HL-60 (cell line): ENCODE measurements around the gene BAG5.

Experiments
- DNase-seq, 2 experiments: peaks; one replicate each; pipeline ENCODE4 v3.0.0-alpha.2; 2010 to 2020; ENCODE audit warnings: low read depth in 1 of 2, low spot score in 1 of 2
- H3K27ac ChIP-seq: fragments of 250-450 bp; sonication (Bioruptor Pico); replicated peaks from 2 replicates; pipeline ENCODE4 v1.5.1; 2020; ENCODE audit warnings: mild to moderate bottlenecking, moderate library complexity
- H3K27me3 ChIP-seq: fragments of 250-450 bp; sonication (Bioruptor Pico); 2 replicates; pipeline ENCODE4 v1.5.1; 2021; ENCODE audit warnings: mild to moderate bottlenecking, moderate library complexity; ENCODE audit not compliant: insufficient read depth, poor library complexity, severe bottlenecking
- H3K4me3 ChIP-seq: replicated peaks from 2 replicates; pipeline ENCODE4 v1.5.1; 2011; ENCODE audit warnings: mild to moderate bottlenecking, control low read depth, low read length; ENCODE audit not compliant: insufficient read depth
- GABPA ChIP-seq: IDR thresholded peaks from 2 replicates; pipeline ENCODE4 v1.6.1; 2012; ENCODE audit warnings: low read depth
- POLR2AphosphoS5 ChIP-seq: IDR thresholded peaks from 2 replicates; pipeline ENCODE4 v1.6.1; 2012; ENCODE audit warnings: low read depth
- SPI1 ChIP-seq: IDR thresholded peaks from 2 replicates; pipeline ENCODE4 v1.6.1; 2012; ENCODE audit warnings: low read depth, mild to moderate bottlenecking, borderline replicate concordance
- TF ChIP-seq, protein P1 (sequence below): IDR thresholded peaks from one replicate; pipeline ENCODE4 v1.5.1; 2011; ENCODE audit warnings: low read length, control low read depth, inconsistent platforms; ENCODE audit not compliant: insufficient read depth
- TF ChIP-seq, protein P2 (sequence below): IDR thresholded peaks from 2 replicates; pipeline ENCODE4 v1.6.1; 2012; ENCODE audit warnings: low read depth; ENCODE audit not compliant: insufficient replicate concordance

BAG5 gene

DNA sequence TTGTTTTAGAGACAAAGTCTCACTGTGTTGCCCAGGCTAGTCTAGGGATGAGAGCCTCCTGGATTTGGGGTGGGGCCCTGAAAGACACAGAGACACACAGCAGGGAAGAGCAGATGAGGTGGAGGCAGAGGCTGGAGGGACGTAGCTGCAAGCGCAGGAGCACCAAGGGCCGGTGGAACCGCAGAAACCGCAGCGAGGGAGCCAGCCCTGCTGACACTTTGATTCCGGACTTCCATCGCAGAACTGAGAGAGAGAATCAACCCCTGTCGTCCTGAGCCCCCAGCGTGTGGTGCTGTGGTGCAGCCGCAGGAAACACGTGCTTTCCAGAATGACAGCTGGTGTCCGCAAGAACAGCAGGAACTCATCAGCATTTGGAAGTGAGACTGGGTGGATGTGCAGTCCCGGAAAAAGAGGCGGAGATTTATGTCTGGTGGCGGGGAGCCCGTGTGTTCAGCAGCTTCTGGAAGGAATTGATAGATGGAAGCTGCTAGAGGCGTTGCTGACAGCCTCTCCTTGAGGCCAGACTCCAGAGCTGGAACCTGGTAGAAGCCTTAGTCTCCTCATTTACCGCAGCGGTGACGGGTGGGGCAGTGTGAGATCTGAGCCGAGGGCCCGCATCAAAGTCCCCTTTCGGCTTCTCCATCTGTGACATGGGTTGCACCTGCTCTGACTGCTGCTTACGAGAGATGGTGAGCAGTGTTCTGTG lies 44.7 kb upstream of the BAG5 start:
- Histone ChIP-seq H3K27ac (no peak overlapping the region), H3K4me3 (peak overlapping the region; percentile 12; the same call in 1 of the 2 replicates), H3K27me3 (no peaks in the 10 kb centered on the region)
- peak; percentile 93 to 96 for DNase-seq
- peak; percentile 98 for TF ChIP-seq POLR2AphosphoS5
- TF ChIP-seq SPI1: no peak
- TF ChIP-seq GABPA: peak; percentile 33; the same call in 1 of the 2 replicates
- TF ChIP-seq, protein P1, sequence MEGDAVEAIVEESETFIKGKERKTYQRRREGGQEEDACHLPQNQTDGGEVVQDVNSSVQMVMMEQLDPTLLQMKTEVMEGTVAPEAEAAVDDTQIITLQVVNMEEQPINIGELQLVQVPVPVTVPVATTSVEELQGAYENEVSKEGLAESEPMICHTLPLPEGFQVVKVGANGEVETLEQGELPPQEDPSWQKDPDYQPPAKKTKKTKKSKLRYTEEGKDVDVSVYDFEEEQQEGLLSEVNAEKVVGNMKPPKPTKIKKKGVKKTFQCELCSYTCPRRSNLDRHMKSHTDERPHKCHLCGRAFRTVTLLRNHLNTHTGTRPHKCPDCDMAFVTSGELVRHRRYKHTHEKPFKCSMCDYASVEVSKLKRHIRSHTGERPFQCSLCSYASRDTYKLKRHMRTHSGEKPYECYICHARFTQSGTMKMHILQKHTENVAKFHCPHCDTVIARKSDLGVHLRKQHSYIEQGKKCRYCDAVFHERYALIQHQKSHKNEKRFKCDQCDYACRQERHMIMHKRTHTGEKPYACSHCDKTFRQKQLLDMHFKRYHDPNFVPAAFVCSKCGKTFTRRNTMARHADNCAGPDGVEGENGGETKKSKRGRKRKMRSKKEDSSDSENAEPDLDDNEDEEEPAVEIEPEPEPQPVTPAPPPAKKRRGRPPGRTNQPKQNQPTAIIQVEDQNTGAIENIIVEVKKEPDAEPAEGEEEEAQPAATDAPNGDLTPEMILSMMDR: no peak
- TF ChIP-seq, protein P2, sequence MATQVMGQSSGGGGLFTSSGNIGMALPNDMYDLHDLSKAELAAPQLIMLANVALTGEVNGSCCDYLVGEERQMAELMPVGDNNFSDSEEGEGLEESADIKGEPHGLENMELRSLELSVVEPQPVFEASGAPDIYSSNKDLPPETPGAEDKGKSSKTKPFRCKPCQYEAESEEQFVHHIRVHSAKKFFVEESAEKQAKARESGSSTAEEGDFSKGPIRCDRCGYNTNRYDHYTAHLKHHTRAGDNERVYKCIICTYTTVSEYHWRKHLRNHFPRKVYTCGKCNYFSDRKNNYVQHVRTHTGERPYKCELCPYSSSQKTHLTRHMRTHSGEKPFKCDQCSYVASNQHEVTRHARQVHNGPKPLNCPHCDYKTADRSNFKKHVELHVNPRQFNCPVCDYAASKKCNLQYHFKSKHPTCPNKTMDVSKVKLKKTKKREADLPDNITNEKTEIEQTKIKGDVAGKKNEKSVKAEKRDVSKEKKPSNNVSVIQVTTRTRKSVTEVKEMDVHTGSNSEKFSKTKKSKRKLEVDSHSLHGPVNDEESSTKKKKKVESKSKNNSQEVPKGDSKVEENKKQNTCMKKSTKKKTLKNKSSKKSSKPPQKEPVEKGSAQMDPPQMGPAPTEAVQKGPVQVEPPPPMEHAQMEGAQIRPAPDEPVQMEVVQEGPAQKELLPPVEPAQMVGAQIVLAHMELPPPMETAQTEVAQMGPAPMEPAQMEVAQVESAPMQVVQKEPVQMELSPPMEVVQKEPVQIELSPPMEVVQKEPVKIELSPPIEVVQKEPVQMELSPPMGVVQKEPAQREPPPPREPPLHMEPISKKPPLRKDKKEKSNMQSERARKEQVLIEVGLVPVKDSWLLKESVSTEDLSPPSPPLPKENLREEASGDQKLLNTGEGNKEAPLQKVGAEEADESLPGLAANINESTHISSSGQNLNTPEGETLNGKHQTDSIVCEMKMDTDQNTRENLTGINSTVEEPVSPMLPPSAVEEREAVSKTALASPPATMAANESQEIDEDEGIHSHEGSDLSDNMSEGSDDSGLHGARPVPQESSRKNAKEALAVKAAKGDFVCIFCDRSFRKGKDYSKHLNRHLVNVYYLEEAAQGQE: no peak

DNA sequence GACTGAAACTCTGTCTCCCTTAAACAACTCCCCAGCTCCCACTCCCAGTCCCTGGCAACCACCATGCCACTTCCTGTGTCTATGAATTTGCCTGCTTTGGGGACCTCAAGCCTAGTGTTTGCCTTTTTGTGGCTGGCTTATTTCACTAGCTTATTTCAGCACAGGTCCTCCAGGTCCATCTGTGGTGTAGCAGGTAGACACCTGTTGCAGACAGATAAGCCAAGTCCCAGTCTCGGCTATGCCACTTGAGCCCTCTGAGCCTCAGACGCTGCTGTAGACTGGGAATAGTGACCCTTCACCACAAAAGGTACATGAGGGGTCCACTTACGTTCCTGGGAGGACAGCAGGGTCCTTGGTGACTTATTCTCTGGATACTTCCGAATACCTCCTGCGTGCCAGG lies 42.2 kb upstream of the BAG5 start:
- H3K27ac ChIP-seq: no peak overlapping the region
- no peak overlapping the region for H3K4me3 ChIP-seq
- TF ChIP-seq, protein P1: no peak
- TF ChIP-seq POLR2AphosphoS5 (no peak), SPI1 (no peak), GABPA (no peak)
- TF ChIP-seq, protein P2: no peak
- H3K27me3 ChIP-seq: no peaks in the 10 kb centered on the region
- no peak for DNase-seq

DNA sequence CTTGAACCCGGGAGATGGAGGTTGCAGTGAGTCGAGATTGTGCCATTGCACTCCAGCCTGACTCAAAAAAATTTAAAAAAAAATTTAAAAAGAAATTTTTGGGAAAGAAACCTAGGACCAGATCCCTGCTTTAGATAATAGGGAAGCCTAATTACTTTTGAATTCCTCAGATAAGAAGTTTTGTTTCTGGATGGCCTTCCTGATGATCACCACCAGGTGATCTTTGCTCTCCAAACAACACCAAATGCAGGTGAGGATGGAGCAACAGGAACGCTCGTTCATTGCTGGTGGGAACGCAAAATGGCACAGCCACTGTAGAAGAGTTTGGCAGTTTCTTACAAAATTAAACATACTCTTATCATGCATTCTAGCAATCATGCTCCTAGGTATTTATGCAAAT lies 38.0 kb upstream of the BAG5 start:
- Histone ChIP-seq H3K27ac (no peak overlapping the region), H3K4me3 (no peak overlapping the region), H3K27me3 (no peaks in the 10 kb centered on the region)
- no peak for DNase-seq
- TF ChIP-seq SPI1: no peak
- TF ChIP-seq, protein P1: no peak
